DMS114 treated with DMSO at 0.1 percent for 48 hours (cell line): ENCODE measurements around the gene STPG3.

ENCODE experiments used
- DNase-seq: peaks from one replicate; lab custom pipeline; 2025; ENCODE audit not compliant: unreplicated experiment; lab: John Stamatoyannopoulos, UW

Gene STPG3

GRCh38 chr9:137221506-137222111 lies 29.5 kb upstream of the STPG3 start:
- DNase-seq = no peak

GRCh38 chr9:137222190-137223077 lies 28.7 kb upstream of the STPG3 start, which contains the start of gene RNF208:
Gene RNF208, minus strand, starts transcription at chr9:137222240. Its CDS starts 1,028 bp downstream, at chr9:137221212.
- no peak for DNase-seq

GRCh38 chr9:137223078-137223970 lies 27.8 kb upstream of the STPG3 start:
- DNase-seq = peak; percentile 84

- no peak for DNase-seq
Measured at GRCh38 chr9:137224830-137225694, 26.0 kb upstream of the STPG3 start, which contains the start of gene CYSRT1. Gene CYSRT1, plus strand, starts transcription at chr9:137225174. Its CDS starts 448 bp downstream, at chr9:137225622.

GRCh38 chr9:137225699-137226331 lies 25.3 kb upstream of the STPG3 start:
- DNase-seq = no peak

- no peak for DNase-seq
Measured at GRCh38 chr9:137226338-137227053, 24.6 kb upstream of the STPG3 start.

- peak; percentile 24 for DNase-seq
Measured at GRCh38 chr9:137227054-137227852, 23.8 kb upstream of the STPG3 start, which contains the start of gene RNF224. Gene RNF224, plus strand, starts transcription at chr9:137227502. Its CDS starts 834 bp downstream, at chr9:137228336.

GRCh38 chr9:137227853-137228505 lies 23.1 kb upstream of the STPG3 start:
- DNase-seq = no peak

GRCh38 chr9:137228506-137228967 lies 22.5 kb upstream of the STPG3 start:
- DNase-seq = no peak

- no peak for DNase-seq
Measured at GRCh38 chr9:137228968-137229896, 21.9 kb upstream of the STPG3 start.

- no peak for DNase-seq
Measured at GRCh38 chr9:137229903-137230704, 21.0 kb upstream of the STPG3 start.

GRCh38 chr9:137230705-137231371 lies 20.2 kb upstream of the STPG3 start, which contains the start of gene SLC34A3:
Gene SLC34A3, plus strand, starts transcription at chr9:137230901. Its CDS starts 802 bp downstream, at chr9:137231703.
- DNase-seq = no peak

GRCh38 chr9:137231372-137232039 lies 19.6 kb upstream of the STPG3 start:
- no peak for DNase-seq

- no peak for DNase-seq
Measured at GRCh38 chr9:137232101-137232500, 19.0 kb upstream of the STPG3 start.
